GM10266 (cell line): Measurements from ENCODE around the gene FBXL13.

Source experiments
- DNase-seq: peaks from one replicate; pipeline ENCODE4 v3.0.0; 2012; ENCODE audit errors: extremely low spot score
- CTCF ChIP-seq: IDR thresholded peaks from 2 replicates; pipeline ENCODE4 v1.5.1; 2012; ENCODE audit warnings: mild to moderate bottlenecking, low read depth; ENCODE audit not compliant: control insufficient read depth, insufficient read depth; ENCODE audit errors: missing control alignments

The FBXL13 gene

GRCh38 chr7:102942181-102942866 lies 132.3 kb downstream of the FBXL13 start:
- no peak for TF ChIP-seq CTCF
- no peak for DNase-seq

GRCh38 chr7:102938679-102939078 lies 135.9 kb downstream of the FBXL13 start:
- DNase-seq = no peak

DNA sequence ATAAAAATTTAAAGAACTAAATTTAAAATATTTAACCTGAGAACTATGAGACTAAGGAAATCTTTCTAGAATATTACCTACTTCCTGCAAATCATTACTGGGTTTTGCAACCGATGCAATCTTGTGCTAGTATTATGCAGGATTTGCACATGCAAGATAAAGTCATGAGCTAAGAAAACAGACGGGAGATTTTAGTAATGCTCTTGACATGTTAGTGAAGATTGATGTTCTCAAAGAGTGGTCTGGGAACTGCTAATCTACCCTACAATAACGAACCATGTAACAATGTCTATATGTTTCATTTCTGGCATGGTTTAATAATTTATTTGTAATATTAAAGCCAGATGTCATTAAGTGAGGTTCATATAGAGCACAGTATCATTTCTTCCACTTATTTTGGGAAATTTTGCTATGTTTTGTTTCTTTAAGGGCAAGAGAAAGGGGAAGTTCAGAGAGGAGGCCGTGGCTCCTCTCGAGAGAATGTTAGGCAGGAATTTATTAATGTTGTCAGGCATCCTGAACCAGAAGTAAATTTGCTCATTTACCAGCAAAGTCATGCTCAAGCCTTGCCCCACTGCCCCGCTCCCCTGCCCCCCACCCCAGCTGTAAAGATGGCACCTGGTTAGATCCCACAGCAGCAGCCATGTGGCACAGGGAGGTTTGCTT lies 139.0 kb downstream of the FBXL13 start:
- no peak for DNase-seq
- no peak for TF ChIP-seq CTCF

More at GRCh38 chr7:102938679-102939078, 135.9 kb downstream of the FBXL13 start:
- no peak for TF ChIP-seq CTCF

GRCh38 chr7:102934701-102935100 lies 139.9 kb downstream of the FBXL13 start:
- TF ChIP-seq CTCF = no peak
- no peak for DNase-seq

DNA sequence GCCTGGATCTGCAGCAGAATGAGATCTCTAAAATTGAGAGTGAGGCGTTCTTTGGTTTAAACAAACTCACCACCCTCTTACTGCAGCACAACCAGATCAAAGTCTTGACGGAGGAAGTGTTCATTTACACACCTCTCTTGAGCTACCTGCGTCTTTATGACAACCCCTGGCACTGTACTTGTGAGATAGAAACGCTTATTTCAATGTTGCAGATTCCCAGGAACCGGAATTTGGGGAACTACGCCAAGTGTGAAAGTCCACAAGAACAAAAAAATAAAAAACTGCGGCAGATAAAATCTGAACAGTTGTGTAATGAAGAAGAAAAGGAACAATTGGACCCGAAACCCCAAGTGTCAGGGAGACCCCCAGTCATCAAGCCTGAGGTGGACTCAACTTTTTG lies 140.4 kb downstream of the FBXL13 start:
- DNase-seq = no peak
- TF ChIP-seq CTCF = no peak

GRCh38 chr7:102933763-102934162 lies 140.8 kb downstream of the FBXL13 start:
- no peak for TF ChIP-seq CTCF
- DNase-seq = no peak

DNA sequence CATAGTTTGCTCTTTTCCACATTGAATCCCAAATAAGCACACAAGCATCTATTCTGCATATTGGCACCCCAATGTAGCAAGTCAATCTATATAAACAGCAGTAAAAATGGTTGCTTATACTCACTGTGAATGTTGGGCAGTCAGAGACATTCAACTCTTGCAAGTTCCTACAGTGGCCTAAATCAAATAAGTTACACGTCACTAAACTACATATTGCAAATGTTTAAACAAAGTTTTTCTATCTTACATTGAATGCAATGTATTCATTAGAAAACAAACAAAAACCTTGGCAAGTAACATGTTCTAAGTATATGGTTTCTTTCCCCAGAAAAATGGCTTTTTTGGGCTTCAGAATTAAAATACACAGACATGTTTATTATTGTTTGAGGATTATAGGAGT lies 142.8 kb downstream of the FBXL13 start:
- DNase-seq = no peak
- TF ChIP-seq CTCF = no peak
